ENCODE measurements around the gene CGRRF1.

The CGRRF1 gene

DNA sequence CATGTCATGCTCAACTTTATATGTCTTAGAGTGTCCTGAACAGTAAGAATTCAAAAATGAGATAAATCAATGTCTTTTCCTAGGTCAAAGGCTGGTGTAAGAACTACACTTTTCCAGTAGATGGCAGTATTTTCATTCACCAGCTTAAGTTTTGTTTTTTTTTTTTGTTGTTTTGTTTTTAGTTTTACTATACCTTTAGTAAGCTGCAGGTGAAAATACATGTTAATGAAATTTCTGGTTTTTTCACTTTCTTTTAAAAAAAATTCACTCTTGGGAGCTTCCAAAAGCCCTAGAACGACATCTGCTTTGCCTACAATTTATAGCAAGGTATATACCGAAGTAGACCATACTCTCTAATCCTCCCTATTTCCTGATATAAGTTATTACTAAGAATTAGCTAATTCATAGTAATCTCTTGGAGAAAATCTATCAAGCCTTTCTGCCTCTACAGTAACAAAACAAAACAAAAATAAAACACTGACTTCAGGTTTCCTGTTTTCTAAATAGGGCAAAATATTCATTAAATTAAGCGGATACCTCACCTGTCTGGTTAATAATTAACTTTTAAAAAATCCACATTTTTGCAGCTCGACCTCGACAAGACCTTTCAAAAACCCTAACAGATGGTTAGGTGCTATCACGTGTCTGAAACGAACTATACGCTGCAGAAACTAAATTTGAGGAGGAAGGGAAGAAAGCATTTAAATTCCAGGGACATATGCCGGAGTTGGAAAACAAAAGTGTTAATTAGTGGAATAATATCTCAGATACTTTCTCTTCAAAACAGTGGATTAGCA, 54.6 kb downstream of the CGRRF1 start:
- TF ChIP-seq, protein P1, sequence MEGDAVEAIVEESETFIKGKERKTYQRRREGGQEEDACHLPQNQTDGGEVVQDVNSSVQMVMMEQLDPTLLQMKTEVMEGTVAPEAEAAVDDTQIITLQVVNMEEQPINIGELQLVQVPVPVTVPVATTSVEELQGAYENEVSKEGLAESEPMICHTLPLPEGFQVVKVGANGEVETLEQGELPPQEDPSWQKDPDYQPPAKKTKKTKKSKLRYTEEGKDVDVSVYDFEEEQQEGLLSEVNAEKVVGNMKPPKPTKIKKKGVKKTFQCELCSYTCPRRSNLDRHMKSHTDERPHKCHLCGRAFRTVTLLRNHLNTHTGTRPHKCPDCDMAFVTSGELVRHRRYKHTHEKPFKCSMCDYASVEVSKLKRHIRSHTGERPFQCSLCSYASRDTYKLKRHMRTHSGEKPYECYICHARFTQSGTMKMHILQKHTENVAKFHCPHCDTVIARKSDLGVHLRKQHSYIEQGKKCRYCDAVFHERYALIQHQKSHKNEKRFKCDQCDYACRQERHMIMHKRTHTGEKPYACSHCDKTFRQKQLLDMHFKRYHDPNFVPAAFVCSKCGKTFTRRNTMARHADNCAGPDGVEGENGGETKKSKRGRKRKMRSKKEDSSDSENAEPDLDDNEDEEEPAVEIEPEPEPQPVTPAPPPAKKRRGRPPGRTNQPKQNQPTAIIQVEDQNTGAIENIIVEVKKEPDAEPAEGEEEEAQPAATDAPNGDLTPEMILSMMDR (conservative IDR thresholded peaks at IDR 0.05; ENCODE audit: control insufficient read depth, insufficient read depth, low read depth, low read length) = peak; percentile 81
- peak overlapping the region; percentile 66 for H3K4me3 ChIP-seq (ENCODE audit: control insufficient read depth, low read depth, low read length)
- peak; percentile 65 for DNase-seq (ENCODE audit: low read depth)

DNA sequence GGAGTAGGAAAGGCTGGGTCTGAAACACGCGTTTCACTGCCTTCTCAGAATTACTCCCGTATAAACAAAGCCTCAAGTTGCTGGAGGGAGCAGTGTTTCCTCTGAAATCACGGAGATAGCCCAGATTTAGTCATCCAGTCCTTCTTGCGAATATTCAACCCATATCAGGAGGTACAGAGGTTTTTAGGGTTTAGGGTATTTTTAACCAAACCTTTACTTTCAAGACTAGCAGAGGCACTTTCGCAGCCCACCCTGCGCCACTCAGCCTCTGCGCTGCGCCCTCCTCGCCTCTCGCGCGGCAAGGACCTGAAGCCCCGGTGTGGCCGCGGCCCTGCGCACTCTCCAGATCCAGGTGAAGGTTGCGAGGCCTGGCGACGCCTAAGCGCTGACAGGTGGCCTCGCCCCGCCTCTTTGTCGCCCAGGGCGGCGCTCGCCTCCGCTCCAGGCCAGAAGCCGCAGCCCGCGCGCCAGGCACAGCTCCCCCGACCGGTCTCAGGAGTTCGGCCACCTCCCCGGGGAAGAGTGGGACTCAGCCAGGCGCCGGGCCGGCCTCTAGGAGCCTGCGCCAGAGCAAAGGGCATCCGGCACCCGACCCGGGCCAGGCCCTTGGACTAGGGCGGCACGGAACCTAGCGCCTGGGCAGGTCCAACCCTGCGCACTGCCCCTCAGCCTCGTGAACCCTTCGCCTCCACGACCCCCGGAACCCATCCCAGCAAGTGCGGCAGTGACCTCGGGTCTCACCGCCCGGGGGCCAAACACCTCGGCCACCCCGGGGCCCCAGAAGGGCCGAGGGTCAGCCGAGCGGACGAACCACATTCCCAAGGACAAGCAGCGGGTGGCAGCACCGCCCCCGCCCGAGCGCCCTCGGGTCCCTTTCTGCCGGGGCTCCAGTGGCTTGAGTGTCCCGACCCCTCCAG, 55.4 kb downstream of the CGRRF1 start:
- TF ChIP-seq, protein P1 (conservative IDR thresholded peaks at IDR 0.05; ENCODE audit: control insufficient read depth, insufficient read depth, low read depth, low read length) = no peak
- DNase-seq (ENCODE audit: low read depth) = peak; percentile 80
- H3K4me3 ChIP-seq (ENCODE audit: control insufficient read depth, low read depth, low read length) = peak overlapping the region; percentile 66

DNA sequence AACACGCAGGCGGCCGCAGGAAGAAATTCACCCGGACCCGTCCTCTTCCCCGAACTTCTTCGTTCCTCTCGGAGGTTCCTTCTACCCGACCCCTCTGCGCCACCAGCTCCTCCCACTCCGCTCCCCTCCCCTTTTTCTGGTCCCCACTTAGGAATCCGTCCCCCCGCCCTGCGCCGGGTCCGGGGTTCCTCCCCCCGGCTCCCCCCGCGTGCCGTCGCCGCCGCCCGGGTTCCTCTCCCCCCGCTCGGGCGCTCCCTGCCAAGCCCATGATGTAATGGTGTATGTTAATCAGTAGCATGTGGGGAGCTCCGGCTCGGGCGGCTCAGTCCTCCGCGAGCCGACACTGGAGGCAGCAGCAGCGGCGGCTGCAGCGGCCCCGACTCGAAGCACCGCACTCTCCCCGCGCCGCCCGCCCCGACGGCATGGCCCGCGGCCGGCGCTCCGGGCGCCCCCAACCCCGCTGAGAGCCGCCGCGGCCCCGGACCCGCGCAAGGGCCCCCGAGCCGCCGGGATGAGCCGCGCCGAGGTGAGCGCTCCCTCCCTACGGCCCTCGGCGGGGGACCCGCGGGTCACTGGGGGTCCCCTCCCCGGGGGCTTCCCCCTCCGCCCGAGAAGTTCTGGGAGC, 56.2 kb downstream of the CGRRF1 start:
- TF ChIP-seq, protein P1 (conservative IDR thresholded peaks at IDR 0.05; ENCODE audit: control insufficient read depth, insufficient read depth, low read depth, low read length) = no peak
- DNase-seq (ENCODE audit: low read depth) = peak; percentile 81
- H3K4me3 ChIP-seq (ENCODE audit: control insufficient read depth, low read depth, low read length) = peak overlapping the region; percentile 80

DNA sequence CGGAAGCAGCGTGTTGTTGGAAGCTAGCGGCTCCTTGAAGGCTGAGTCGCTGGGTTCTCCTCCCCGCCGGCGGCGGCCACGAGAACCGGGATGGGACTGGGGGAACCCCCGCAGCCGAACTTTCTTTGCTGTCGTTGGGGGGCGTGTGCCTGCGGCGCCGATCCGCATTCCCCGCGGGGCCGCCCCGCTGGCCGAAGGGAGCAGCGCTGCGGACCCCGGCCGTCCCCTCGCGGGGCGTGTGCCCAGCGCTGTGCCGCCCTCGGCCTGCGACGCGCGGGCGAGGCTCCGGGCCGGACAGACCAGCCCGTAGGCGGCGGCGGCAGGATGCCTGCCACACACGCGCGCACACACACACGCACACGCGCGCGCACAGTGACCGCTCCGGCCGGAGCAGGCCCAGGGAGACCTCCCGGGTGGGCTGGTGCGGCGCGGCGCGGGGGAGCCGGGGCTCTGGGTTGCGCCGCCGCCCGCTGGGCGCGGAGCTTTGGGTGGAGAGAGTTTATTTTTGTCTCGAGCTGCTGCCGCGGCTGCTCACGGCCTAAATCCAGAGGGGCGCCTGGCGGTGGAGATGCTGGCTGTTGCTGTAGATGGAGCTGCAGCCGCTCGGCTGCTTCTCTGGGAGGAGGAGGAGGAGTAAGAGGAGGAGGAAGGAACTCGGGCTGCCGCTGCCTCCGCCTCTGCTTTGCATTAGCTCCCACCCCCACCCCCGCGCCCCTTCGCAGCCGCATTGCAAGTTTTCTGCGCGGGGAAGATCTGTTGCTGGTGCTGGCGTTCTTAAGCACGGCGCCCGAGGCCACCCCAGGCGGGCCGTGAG, 56.9 kb downstream of the CGRRF1 start, which contains the start of gene SAMD4A:
Gene SAMD4A (plus strand): TSS at position 719 of the 814 bp plus-strand sequence. CDS start 789 bp downstream, outside the sequence.
- TF ChIP-seq, protein P1 (conservative IDR thresholded peaks at IDR 0.05; ENCODE audit: control insufficient read depth, insufficient read depth, low read depth, low read length) = peak; percentile 38
- peak; percentile 84 for DNase-seq (ENCODE audit: low read depth)
- H3K4me3 ChIP-seq (ENCODE audit: control insufficient read depth, low read depth, low read length) = peak within 1 kb of the TSS; percentile 80

GRCh38 chr14:54567224-54567638, 57.5 kb downstream of the CGRRF1 start:
- peak overlapping the region; percentile 80 for H3K4me3 ChIP-seq (ENCODE audit: control insufficient read depth, low read depth, low read length)
- TF ChIP-seq, protein P1 (conservative IDR thresholded peaks at IDR 0.05; ENCODE audit: control insufficient read depth, insufficient read depth, low read depth, low read length) = no peak
- DNase-seq (ENCODE audit: low read depth) = no peak
